HK-2 (cell line): Measurements from ENCODE around the gene SNAPC4.

ENCODE experiments used
- DNase-seq: peaks from one replicate; pipeline ENCODE4 v3.0.0-alpha.2; 2018; ENCODE audit not compliant: unreplicated experiment

The SNAPC4 gene

GRCh38 chr9:136372561-136373299 lies 27.2 kb downstream of the SNAPC4 start:
- DNase-seq: peak; percentile 87

GRCh38 chr9:136372006-136372405 lies 28.0 kb downstream of the SNAPC4 start:
- DNase-seq: no peak

- no peak for DNase-seq
Observed at GRCh38 chr9:136371533-136371880, 28.5 kb downstream of the SNAPC4 start.

GRCh38 chr9:136370687-136371532 lies 29.1 kb downstream of the SNAPC4 start:
- DNase-seq: no peak

- no peak for DNase-seq
Observed at GRCh38 chr9:136370037-136370436, 29.9 kb downstream of the SNAPC4 start.

- DNase-seq: no peak
Observed at GRCh38 chr9:136368190-136368589, 31.8 kb downstream of the SNAPC4 start.

- DNase-seq: no peak
Observed at GRCh38 chr9:136367296-136368145, 32.4 kb downstream of the SNAPC4 start.

- DNase-seq: no peak
Observed at GRCh38 chr9:136366826-136367225, 33.1 kb downstream of the SNAPC4 start.

- no peak for DNase-seq
Observed at GRCh38 chr9:136365775-136366222, 34.2 kb downstream of the SNAPC4 start.

- no peak for DNase-seq
Observed at GRCh38 chr9:136364942-136365774, 34.8 kb downstream of the SNAPC4 start.

GRCh38 chr9:136363949-136364748 lies 35.8 kb downstream of the SNAPC4 start:
- no peak for DNase-seq

- peak; percentile 99 for DNase-seq
Observed at GRCh38 chr9:136363106-136363948, 36.6 kb downstream of the SNAPC4 start, which contains the start of gene DNLZ. TSS of gene DNLZ (minus strand) at chr9:136363744. CDS start at chr9:136363714, 30 bp downstream.

GRCh38 chr9:136362450-136362784 lies 37.6 kb downstream of the SNAPC4 start:
- DNase-seq: no peak

GRCh38 chr9:136361754-136362449 lies 38.1 kb downstream of the SNAPC4 start:
- DNase-seq: no peak

- no peak for DNase-seq
Observed at GRCh38 chr9:136361047-136361753, 38.8 kb downstream of the SNAPC4 start.

- no peak for DNase-seq
Observed at GRCh38 chr9:136359774-136360718, 39.9 kb downstream of the SNAPC4 start.

- DNase-seq: no peak
Observed at GRCh38 chr9:136358888-136359287, 41.1 kb downstream of the SNAPC4 start.
